ENCODE results near the gene SPATA31D4.

SPATA31D4 gene

DNA sequence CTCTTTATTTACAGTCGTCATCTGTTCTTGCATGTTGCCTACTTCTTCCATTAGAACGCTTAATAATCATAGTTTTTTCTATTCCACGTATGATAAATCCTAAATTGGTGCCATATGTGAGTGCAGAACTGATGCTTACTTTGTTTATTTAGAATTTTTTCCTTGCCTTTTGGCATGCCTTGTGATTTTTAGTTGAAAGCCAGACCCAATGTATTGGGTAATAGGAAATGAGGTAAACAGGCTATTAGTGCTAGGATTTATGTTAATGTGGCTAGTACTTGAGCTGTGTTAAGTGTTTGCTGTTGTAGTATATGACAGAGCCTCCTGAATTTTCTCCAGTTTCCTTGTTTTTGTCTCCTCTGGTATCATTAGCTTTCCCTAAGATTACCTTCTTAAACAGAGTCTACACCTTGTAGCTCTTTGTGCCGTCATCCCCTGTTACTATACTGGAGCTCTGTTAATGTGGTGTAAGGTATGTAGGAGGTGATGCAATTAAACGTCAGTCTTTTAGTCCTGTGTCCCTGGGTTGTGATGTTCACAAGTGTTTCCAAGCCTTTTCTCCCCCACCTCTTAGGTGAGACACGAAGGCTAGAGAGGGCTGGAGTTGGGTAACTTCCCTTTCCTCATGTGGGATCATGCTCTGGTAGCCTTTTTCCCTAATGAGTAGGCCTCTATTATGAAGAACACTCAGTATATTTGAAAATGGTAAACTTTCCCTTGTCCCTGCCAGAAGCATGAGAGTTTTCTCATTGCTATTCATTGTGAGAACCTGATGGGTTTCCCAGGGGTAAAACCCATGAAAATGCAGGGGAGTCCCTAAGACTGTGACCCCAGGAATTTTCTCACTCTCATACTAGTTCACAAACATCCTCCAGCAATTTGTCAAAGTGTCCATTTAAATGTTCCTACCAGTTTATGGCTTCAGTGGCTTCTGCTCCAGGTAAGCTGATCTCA lies 36.3 kb downstream of the SPATA31D4 start:
- DNase-seq (ENCODE audit: low read depth) = no peak

DNA sequence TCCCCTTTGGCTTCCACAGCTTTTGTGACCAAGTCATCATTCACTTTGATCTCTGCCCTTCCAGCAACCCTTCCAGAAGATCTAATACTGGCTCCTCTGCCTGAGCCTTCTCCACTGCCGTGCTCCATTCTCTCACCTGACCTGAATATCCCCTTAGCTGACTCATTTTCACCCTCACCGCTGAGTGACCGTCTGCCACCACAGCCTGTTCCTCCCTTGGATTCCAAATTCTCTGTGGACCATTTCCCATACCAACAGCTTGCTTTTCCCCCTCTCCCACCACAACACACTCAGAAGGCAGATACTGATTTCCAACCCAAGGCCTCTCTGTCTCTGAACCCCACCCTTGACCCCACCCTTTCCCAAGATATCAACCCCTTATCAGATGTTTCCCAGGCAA lies 39.8 kb downstream of the SPATA31D4 start:
- DNase-seq (ENCODE audit: low read depth) = no peak

DNA sequence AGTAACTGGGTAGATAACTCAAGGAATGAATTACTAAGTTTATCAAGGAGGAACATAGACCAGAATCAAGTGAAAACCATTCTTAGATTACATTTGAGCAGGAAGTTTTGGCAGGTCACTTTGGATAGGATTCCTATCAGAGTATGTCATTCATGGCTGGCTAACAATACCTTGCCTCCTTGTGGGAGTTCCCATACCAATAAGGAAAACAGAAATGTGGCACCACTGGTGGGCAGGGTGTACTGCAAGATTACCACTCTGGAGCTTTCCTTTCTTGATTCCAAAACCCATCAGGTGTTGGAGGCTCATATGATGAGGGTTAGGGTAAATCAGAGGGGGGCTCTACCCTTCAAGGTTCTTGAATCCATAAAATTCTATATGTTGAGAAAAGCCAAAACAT lies 41.7 kb downstream of the SPATA31D4 start:
- DNase-seq (ENCODE audit: low read depth) = no peak

DNA sequence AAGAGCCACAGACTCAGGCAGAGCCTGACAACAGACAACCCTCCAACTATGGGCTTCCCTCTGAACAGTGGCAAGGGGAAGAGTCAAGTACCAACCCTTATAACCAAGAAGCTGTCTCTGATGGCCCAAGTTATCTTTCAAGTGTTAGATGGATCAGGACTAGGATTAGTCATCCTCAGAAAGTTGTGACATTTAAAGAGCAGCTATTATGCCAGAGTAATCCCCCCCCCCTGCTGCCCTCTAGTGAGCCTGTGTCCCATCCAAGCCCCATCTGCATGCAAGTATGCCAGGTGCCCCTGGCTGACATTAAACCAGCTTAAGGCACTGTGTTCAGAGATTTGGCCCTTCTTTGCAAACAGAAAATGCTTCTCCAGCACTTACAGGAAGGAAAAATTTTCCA lies 43.5 kb downstream of the SPATA31D4 start:
- no peak for DNase-seq (ENCODE audit: low read depth)

DNA sequence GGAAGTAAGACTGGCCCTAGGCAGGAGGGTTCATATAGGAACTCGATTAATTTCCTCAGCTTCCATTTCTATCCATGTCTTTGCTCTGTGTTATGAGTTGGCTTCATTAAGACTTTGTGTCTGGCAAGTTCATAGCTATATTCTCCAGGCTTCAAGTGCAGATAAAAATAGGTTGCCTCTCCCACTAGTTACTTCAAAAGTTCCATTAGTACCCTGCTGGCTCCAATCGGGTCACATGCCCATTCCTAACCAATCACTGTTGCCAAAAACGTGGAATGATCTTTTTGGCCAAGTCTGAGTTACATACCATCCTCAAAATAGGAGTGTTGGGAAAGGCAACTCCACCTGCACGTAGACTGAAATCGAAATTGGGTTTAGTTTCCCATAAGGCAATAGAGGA lies 46.5 kb downstream of the SPATA31D4 start:
- DNase-seq (ENCODE audit: low read depth) = no peak

DNA sequence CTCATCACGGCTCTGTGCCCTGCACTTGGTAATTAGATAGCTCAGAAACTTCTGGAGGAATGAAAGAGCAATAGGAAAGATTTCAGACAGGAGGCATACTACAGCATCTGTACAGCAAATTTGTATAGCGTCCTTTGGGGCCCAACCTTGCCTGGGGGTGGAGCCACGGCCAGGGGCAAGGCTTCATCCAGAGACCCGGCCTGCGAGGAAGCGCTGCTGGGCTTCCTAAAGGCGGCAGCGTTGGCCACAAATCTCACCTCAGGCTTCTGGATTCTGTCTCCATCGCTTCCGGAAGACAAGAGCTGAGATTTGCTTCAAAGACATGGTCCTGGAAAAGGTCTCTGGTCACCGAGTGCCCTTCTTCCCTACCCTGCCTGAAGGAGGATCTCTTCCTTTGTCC lies 48.1 kb downstream of the SPATA31D4 start:
- DNase-seq (ENCODE audit: low read depth) = no peak

DNA sequence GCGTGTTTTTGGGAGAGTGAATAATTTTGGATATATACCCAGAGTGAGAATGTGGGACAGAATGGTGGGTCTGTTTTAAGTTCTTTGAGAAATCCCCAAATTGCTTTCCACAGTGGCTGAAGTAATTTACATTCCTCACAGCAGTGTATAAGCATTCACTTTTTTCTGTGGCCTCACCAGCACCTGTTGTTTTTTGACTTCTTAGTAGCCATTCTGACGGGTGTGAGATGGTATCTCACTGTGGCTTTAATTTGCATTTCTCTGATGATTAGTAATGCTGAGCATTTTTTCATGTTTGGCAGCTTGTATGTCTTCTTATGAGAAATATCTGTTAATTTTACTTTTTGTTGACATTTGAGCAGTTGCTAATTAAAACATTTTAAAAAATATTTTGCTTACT lies 51.0 kb downstream of the SPATA31D4 start:
- no peak for DNase-seq (ENCODE audit: low read depth)

DNA sequence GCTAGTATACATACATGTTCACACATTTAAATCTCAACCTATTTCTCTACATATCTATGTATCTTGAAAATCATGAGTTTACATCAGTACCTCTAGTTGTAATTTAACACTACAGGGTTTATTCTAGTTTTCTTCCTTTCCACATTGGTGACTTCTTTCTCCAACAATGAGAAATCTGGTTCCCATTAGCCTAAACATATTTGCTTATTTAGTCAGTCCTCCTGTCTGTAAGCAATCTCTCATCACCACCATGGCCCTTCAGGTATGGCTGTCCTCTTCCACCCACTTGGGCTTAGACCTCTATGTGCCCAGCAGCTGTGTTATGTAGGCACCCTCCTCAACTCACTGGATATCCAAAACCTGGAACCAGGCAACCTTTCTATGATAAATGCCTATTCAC lies 52.3 kb downstream of the SPATA31D4 start:
- DNase-seq (ENCODE audit: low read depth) = no peak

DNA sequence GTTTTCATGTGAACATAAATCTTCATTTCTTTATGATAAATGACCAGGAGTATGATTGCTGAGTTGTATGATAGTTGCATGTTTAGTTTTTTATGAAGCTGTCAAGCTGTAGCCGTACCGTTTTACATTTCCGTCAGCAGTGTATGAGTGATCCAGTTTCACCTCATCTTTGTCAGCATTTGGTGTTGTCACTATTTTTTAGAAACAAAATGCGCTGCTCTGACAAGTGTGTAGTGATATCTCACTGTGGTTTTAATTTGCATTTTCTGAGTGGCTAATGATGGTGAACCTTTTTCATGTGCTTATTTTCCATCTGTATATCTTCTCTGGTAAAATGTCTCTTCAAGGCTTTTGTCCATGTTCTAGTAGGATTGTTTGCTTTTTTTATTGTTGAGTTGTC lies 53.7 kb downstream of the SPATA31D4 start:
- no peak for DNase-seq (ENCODE audit: low read depth)

Data from activated T-helper 1 cell treated with Interleukin-2 at 50 U/mL for 16 hours (primary cell).